GM19239 (cell line): Measurements from ENCODE around the gene GPR151.

Source experiments
- DNase-seq: peaks from one replicate; pipeline ENCODE4 v3.0.0; 2011; ENCODE audit warnings: low spot score; ENCODE audit not compliant: insufficient read length
- FAIRE-seq: peaks from 2 replicates; lab custom pipeline; 2011; peaks lifted over from hg19 to GRCh38; lab: Jason Lieb, UNC

Gene GPR151

DNA sequence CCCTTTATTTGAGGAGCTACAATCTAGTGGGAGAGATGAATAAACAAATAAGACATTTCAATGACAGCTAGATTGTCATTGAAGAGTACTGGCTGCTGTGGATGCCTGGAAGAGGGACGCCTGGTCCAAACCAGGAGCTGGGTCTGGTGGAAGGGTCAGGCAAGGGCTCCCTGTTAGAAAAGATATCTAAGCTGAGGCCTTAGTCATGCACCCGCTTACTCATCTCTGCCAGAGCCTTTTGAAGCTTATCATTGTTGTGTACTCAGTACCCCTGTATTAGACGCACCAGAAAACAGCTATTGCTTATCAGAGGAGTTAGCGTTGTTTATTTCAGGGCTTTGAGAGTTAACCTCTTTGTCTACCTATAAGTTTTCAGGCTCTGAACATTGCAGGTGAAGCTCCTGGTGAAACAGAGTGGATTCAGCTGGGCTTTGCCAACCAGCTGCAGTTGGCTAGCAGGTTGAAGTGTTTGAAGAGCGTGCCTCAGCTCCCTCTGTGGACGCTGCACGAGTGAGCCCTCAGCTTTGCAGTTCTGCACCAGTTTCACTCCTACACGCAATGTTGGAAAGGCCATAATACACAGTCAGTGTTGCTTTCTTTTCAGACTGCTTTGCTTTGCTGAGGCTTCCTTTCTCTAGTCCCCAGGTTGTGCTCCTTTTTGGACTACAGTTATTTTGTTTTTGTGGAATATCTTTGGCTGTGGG is 5.6 kb upstream of the GPR151 start:
- DNase-seq (no peak), FAIRE-seq (no peak)

DNA sequence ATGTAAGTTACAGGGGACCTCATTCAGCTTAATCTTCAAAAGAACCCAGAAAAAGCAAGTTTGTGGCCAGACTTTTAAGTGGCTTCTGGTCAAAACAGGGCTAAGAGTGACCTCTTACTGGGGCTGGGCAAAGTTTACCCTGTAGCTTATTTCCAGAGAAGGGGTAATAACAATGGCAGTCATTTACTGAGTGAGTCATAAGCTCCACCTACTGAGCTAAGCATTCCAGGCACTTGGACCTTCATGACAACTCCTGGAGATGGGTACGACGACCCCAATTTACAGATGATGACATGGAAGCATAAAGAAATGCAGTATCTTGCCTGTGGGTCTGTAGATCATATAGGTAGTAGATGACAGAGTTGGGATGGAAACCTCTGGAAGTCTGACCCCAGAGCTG is 4.7 kb upstream of the GPR151 start:
- DNase-seq (no peak), FAIRE-seq (no peak)

DNA sequence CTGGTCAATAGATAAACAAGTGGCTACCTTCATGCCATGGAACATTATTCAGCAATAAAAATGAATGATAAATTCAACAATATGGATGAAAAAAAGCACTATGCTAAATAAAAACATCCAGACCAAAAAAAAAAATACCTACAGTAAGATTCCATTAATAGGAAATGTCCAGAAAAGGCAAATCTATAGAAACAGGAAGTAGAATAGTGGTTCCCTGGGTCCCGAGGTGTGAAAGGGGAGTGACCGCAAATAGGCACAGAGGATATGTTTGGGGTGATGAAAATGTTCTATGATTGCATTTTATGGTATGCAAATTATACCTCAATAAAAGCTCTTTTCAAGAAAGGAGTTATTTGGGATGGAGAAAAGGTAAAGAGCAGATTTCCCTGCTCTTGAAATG is 3.6 kb upstream of the GPR151 start:
- FAIRE-seq: no peak
- no peak for DNase-seq

DNA sequence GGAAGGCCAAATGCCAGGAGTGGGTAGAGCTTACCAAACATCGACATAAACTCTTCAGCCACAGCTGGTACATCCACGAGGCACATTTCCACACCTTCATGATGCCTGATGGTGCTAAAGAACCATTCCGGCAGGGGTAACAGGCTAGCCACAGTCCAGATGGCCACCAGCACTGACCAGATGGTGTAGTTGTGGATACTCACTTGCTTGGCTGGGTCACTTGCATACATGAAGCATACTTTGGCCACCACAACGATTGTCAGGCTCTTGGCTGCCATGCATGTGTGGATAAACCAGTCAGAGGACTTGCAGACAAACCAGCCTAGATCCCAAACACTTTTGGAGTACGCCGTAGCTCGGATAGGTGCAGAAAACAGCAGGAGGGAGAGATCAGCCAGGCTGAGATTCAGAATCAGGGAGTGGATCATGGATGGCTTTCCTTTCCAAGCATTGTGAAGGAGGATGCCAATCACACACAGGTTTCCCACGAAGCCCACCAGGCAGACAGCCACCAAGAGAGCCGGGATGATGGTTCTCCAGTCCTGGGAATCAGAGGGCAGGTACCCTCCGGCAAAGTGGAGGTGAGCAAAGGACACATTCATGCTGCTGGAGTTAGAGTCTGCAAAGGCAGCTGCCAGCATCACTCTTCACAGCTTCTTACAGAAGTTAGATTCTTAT is 378 bp downstream of the GPR151 start:
- DNase-seq (no peak), FAIRE-seq (no peak)

DNA sequence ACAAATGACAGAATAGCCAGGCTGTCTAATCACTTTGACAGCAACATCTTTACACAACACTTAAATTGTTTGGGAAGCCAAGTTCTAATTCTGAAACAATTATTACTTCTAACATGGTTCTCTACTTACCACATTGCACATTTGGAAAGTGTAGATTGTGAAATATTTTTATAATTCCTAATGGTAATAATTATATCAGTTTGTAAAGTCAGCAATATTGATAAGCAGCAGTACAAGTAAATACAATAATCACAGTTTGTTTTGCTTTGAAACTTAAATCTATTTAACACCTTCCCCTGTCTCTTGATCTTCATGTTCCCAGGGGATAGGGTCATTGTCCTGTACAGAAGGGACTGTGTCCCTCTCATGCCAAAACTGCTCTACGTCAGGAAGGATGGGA is 1.4 kb downstream of the GPR151 start:
- FAIRE-seq (no peak), DNase-seq (no peak)

DNA sequence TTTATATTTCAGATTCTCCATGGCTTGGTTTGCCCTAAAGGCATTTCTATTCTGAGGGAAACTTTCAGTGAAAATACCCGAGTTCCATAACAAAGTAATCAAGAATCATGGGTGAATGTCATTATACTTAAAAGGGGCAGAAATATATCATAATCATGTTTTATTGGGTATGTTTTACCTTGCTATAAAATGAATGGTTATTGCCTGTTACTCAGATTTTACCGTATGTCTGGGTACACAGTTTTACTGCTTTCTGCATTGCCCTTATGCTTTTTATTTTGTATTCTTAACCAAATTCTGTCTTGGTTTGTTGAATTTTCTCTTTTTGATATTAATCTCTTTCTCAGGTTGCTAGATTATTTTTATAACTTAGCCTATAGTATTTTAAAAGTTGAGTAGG is 2.5 kb downstream of the GPR151 start:
- DNase-seq: no peak
- no peak for FAIRE-seq

DNA sequence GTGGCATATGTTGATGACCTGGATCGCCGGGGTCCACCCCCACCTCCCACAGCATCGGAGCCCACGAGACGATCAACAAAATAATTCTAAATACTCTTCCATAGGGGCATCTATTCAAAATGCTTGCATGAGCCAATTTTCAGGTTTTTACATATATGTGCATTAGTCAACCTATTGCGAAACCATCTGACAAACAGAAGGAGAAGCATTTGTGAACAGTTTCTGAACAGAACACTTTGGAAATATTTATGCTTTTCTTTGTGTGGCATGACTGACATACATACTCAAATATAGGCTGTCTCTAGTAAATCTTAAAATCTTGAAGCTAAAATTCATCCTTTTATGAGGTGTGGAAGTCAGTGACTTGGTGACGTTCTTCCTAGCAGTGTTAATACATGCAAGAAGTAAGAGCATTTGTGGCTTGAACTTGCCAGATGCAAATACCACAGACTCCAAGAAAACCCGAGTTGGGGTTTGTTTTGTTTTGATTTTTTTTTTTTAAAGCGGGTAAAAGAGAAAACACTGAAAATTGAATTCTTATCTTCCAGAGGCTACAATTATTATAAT is 5.3 kb downstream of the GPR151 start:
- DNase-seq: no peak
- no peak for FAIRE-seq

DNA sequence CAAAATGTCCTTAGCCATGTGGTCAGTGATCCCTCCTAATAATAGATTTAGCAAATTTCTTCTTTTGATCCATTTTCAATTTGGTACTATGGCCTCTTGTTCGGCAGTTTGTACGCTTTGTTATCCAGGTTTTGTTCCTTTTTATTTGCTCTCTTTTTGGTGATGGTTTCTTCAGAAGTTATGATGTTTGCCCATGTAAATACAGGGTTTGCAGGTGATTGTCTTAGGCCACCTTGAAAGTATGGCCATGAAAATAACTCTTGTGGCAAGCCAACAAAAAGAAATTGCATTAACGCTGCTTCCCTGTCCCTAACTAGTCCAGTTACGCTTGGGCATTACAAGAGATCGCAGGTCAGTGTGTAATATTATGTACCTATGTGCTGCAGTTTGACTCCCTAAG is 8.6 kb downstream of the GPR151 start:
- FAIRE-seq (no peak), DNase-seq (no peak)

DNA sequence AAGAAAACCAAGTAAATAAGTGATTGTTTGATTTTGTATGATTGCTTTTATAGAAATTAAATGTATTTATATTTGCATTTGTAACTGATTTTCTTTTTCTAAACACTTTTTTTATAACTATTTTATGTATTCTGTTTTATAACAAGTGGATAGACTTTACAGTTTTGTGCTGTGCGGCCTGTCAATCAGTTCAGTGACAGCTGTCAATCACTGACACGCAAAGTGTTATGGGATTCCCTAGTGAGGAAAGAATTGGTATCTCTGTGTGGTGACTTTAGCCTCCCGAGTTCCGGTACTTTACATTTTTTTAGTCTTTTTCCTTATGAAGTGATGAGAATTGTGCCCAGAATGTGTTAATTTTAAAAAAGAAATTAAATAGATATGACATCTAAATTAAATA is 16.3 kb downstream of the GPR151 start:
- FAIRE-seq (no peak), DNase-seq (no peak)

DNA sequence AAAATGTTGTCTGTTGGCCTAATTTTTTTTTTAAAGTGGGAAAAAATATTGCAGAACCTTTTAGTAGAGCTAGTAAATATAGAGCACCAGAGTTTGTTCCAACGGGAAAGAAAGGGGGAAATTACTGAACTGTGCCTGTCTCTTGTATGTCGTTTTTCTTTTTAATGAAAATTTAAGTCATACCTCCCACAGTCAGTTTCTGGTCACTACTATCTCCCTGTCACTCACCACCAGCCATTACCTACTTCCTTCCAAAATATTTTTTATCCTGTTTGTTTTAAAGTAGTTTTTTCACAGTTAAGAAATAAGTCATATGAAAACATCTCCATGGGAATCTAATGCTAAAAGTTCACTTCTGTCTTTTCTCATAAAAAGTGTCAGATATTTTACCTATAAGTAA is 21.3 kb downstream of the GPR151 start:
- FAIRE-seq: no peak

DNA sequence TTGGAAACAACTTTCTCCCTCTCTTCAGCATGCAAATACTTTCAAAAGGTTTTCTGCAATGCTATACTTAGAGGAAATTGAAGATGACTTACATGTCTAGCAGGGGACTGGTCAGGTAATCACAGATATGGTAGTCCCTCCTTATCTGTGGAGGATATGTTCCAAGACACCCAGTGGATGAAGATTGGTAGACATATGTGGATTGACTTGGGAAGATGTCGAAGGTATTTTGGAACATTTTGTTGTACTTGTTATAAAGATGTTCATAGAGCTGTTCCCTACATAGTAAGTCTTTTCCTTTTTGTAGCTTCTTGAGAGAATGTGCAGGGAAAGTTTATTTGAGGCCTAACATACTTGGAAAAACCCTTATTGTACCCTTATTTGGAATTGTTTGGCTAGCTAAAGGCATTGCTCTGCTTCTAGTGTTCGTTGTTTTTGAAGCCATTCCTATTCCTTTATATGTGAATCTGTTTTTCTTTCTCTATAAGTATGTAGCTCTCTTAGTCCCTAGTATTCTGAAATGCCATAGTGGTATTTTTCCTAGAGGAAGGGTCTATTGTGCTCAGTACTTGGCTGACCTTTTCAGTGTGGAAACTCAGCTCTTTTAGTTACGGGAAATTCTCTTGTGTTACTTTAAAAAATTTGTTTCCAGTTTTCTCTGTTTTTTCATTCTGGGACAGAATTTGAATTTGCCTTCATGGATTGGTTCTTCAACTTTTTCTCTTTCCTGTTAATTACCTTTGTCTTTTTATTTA is 25.7 kb downstream of the GPR151 start:
- no peak for FAIRE-seq
- DNase-seq: no peak

More for the DNA sequence above, 21.3 kb downstream of the GPR151 start:
- DNase-seq: no peak

DNA sequence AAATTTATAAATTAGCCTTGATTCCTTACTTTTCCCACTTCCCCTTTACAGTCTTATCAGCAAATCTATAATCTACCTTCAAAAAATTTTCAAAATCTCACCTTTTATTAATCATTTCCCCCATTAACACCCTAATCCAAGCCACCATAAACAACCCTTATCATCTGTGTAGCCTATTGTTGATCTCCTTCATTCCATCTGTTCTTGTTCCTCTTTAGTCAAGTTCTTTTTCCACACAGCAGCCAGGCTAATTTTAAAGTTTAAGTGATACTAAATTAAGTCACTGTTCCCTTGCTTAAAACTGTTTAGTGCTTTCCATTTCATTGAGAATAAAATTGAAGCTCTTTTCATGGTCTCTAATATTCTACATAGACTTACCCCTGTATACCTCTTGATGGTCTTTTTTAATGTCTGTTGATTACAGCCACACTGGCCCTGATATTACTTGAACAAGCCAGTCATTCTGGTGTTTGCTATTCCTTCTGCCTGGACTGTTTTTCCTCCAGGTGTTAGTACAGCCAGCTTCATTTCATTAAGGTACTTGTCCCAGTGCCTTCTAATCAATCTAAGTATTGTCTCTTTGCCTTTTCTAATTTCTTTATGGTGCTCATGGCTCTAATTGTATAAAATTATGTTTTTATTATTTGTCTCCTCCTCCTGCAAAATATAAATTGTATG is 31.1 kb downstream of the GPR151 start:
- DNase-seq (no peak), FAIRE-seq (no peak)

DNA sequence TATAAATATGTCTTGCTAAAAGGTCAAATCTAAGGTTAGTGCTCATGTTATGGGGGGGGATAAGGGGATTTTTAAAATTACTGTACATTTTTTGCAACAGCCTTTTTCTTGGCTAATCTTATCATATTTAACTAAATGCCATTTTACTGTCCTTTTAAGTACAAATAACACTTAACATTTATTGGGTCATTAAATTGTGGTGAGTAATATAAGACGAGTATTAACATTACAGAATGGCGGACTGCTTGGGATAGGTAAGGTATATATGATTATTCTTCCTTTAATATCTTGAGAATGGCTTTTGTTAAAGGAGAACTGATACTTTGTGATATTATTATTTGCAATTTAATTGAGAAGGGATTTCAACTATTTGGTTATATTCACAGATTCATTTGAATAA is 33.2 kb downstream of the GPR151 start:
- no peak for DNase-seq

DNA sequence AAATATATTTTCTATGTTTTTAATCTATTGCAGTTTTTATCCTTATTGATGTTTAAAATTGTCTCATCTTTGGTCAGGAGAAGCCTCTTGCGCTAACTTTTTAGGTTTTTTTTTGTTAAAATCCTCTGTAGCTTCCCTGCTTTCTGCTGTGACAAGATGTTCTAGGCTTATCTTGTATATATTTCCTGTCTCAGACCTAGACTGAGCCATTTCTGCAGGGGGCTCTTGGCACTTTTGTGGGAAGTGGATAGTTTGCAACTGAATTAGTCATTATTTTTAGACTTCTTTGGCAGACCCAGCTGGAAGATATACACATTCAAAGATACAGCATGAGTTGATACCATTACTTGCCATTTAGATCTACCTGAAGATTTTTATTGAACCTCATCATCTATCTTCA is 40.1 kb downstream of the GPR151 start:
- DNase-seq (no peak), FAIRE-seq (no peak)

More for the DNA sequence above, 33.2 kb downstream of the GPR151 start:
- no peak for FAIRE-seq

DNA sequence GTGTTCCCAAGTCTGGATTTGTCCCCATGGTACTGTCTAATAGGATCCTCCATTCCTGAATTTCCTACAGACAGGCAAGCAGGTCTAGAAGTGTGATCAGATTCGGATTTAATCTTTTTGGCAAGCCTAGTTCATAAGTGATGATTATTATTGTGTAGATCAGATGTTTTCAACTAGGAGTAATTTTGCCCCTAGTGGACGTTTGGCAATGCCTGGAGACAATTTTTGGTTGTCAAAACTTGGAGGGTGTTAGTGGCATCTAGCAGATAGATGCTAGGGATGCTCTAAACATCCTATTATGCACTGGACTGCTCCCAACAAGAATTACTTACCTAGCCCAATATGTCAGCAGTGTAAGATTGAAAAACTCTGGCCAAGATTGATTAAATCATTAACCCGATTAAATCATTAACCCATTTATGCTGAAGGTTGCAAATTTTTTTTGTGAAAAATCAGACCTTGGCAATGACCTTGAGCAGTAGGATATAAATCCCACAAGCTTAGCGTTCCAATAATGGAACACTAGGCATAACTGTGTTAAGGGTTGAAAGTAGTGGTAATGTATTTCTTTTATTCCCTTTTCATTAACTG is 40.7 kb downstream of the GPR151 start:
- DNase-seq (no peak), FAIRE-seq (no peak)

DNA sequence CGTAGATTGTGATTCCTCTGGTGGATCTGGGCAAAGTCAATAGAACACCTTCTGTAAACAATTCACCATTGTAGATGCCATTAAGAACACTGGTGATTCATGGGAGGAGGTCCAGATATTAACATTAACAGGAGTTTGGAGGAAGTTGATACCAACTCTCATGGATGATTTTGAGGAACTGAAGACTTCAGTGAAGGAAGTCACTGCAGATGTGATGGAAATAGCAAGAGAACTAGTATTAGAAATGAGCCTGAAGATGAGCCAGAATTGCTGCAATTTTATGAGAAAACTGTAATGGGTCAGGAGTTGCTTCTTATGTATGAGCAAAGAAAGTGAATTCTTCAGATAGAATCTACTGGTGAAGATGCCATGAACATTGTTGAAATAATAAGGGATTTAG is 41.9 kb downstream of the GPR151 start:
- FAIRE-seq: no peak
- no peak for DNase-seq

DNA sequence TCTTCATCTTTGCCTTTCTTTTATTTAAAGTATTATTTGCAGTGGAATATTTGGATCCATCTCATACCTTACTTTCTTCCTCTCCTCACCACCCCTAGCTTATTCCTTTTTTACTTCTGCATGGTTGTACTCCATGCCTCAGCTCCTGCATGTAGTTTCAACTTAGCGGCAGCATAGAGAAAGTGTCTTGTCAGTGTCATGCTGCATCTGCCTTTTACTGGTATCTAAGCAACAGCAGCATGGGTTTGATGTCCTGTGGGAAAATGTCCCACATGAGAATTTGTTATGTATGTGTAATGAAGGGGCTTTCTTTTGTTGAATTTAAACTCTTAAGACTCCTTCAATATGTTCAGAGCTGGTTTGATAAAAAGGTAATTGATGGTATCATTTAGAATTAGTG is 48.2 kb downstream of the GPR151 start:
- no peak for DNase-seq
- no peak for FAIRE-seq

DNA sequence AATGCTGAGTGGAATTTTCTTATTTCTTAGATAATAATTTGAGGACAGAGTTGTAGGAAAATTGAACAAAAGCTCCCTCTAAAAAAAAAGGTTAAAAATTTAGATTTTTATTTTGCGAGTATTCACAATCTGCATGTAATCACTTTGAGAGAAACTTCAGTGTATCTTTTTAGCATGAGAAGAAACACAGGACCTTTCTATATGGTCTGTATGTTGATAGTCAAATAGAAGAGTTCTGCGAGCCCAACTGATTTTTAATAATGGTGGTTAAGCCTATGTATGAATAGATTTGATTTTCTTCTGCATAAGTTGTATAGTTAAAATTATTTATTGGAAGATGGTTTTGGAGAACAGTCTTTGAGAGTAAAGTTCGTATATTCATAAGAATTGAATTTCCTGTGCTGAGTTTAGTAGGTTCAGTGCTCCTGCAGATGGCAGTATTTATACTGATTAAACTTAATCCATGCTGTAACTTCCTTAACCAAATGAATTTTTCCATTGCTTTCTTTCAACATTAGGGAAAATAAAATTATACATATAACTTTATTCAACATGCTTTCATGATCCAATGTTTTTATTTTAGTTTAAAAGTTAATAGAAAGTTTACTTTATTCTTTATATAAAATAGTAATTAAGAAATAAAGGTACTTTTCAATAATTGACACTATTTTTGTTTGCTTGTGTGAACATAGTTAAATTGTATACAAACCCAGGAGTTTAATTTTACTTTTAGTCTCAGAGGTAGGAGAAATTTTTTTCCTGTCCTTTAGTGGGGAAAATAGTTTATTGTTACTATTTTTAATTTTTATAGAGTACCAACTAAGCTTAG is 49.3 kb downstream of the GPR151 start:
- peak; percentile 11 for FAIRE-seq
- no peak for DNase-seq

DNA sequence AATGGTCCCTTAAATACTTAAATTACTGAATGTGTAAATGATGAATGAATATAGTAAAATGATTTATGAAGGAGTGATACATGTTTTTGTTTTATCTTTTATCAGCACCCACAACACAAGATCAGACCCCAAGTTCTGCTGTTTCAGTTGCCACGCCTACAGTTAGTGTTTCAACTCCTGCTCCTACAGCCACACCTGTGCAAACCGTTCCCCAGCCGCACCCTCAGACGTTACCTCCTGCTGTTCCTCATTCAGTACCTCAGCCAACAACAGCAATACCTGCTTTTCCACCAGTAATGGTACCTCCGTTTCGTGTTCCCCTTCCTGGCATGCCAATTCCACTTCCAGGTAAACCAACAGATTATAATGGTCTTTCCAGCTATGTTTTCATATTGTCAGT is 52.5 kb downstream of the GPR151 start:
- FAIRE-seq (no peak), DNase-seq (no peak)
